GM06990 (cell line): ENCODE data around the gene KBTBD4.
A peak's percentile ranks its signal among the peaks of the same experiment; 100 is the strongest.

Experiments
- DNase-seq: peaks from one replicate; pipeline ENCODE4 v3.0.0-alpha.2; 2011; ENCODE audit not compliant: insufficient read length; ENCODE audit errors: extremely low read depth
- H3K27me3 ChIP-seq: replicated peaks from 2 replicates; pipeline ENCODE4 v1.6.0; 2011; ENCODE audit warnings: low read length; ENCODE audit not compliant: control insufficient read depth, insufficient read depth
- H3K36me3 ChIP-seq: 2 replicates; pipeline ENCODE4 v1.5.1; 2011; ENCODE audit warnings: low read length; ENCODE audit not compliant: control insufficient read depth, insufficient read depth
- H3K4me3 ChIP-seq: replicated peaks from 2 replicates; pipeline ENCODE4 v1.5.1; 2011; ENCODE audit warnings: low read depth, mild to moderate bottlenecking, control low read depth, low read length
- TF ChIP-seq, protein P1 (sequence below): IDR thresholded peaks from 2 replicates; pipeline ENCODE4 v1.5.1; 2011; ENCODE audit warnings: low read length, control low read depth, mild to moderate bottlenecking, inconsistent platforms; ENCODE audit not compliant: insufficient read depth, poor library complexity, severe bottlenecking

The KBTBD4 gene

DNA sequence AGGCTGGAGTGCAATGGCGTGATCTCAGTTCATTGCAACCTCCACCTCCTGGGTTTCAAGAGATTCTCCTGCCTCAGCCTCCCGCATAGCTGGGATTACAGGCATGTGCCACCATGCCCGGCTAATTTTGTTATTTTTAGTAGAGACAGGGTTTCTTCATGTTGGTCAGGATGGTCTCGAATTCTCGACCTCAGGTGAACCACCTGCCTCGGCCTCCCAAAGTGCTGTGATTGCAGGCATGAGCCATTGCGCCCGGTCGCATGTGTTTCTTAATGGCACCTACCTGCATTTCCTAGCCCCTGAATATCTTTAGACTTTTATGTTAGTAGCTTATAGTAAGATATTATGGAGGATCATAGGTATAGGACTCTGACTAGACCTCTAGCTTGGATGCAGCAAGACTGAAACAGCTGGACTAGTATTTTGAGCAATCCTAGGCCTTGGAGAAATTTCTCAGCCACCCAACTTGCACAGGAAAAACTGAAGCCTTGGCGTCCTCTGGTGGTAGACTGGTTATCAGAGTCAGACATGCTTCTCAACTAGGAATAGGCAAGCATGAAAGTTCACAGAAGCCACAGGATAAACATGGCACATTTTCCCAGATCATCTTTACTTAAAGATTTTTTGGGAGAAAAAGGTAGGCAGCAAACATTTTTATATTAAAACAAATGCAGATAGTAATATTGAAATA lies 38.1 kb upstream of the KBTBD4 start:
- Histone ChIP-seq H3K36me3 (peaks cover 4% of the 10 kb centered on the region), H3K27me3 (no peaks in the 10 kb centered on the region), H3K4me3 (no peak overlapping the region)
- DNase-seq: no peak
- TF ChIP-seq, protein P1, sequence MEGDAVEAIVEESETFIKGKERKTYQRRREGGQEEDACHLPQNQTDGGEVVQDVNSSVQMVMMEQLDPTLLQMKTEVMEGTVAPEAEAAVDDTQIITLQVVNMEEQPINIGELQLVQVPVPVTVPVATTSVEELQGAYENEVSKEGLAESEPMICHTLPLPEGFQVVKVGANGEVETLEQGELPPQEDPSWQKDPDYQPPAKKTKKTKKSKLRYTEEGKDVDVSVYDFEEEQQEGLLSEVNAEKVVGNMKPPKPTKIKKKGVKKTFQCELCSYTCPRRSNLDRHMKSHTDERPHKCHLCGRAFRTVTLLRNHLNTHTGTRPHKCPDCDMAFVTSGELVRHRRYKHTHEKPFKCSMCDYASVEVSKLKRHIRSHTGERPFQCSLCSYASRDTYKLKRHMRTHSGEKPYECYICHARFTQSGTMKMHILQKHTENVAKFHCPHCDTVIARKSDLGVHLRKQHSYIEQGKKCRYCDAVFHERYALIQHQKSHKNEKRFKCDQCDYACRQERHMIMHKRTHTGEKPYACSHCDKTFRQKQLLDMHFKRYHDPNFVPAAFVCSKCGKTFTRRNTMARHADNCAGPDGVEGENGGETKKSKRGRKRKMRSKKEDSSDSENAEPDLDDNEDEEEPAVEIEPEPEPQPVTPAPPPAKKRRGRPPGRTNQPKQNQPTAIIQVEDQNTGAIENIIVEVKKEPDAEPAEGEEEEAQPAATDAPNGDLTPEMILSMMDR: peak; percentile 78

DNA sequence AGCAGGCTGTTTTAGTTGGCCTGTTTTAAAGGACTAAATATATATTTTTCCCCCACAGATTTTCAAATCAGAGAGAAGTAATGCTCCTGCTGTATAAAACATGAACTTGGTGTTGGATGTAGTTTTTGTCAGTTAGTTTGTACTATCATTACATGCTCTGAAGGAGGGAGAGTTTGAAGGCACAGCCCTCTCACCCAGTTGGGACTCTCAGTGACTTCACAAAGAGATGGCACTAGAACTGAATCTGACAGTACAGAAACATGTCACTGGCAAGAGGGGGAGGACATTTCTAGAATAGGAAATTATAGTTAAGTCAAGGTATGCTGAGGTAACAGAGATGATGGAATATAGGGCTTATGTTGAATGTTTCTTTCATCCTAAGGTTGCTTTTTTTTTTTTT lies 36.5 kb upstream of the KBTBD4 start:
- DNase-seq: no peak
- Histone ChIP-seq H3K36me3 (peaks cover 2% of the 10 kb centered on the region; the same call in 1 of the 2 replicates), H3K4me3 (no peak overlapping the region), H3K27me3 (no peaks in the 10 kb centered on the region)
- TF ChIP-seq, protein P1: no peak

DNA sequence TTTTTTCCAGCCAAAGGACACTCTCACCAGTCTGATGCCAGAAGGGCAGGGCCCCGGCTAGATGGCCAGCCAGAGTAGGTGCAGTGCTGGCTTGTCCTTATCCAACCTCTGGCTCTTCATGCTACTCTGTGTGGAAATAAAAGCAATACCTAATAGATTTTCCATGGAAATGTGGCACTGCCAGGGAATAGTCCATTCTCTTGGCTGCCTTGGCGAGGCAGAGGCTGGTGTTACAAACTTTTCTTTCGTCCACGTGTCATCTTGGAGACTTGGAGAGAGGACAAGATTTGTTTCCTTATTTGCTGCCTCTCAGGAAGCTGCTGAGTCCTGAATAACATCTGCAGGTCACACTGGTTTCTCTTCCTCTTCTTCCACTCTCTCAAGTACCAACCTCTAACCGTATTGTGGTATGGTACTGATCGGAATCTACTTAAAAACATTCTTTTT lies 32.6 kb upstream of the KBTBD4 start:
- TF ChIP-seq, protein P1: no peak
- Histone ChIP-seq H3K4me3 (no peak overlapping the region), H3K27me3 (no peaks in the 10 kb centered on the region), H3K36me3 (no peaks in the 10 kb centered on the region; the same call in 1 of the 2 replicates)
- DNase-seq: no peak

DNA sequence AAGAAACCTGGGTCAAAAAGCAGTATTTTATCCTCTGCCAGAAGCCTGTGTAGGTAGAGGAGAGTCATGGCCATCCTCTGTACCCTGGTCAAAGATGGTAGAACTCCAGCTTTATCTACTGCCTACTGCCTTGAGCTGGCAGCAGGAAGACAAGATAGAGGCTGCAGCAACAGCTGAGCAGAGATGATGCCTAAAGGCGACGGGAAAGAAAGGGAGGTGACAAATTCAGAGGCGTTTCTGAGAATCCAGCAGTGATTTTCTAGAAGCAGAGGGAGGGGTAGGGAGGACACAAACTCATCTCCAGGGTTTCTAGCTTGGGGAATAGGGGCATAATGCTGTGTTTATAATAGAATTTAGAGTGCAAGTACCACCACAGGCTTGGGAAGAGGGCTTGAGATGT lies 30.9 kb upstream of the KBTBD4 start:
- TF ChIP-seq, protein P1: no peak
- DNase-seq: no peak
- no peaks in the 10 kb centered on the region for H3K27me3 ChIP-seq
- no peaks in the 10 kb centered on the region for H3K36me3 ChIP-seq
- no peak overlapping the region for H3K4me3 ChIP-seq

DNA sequence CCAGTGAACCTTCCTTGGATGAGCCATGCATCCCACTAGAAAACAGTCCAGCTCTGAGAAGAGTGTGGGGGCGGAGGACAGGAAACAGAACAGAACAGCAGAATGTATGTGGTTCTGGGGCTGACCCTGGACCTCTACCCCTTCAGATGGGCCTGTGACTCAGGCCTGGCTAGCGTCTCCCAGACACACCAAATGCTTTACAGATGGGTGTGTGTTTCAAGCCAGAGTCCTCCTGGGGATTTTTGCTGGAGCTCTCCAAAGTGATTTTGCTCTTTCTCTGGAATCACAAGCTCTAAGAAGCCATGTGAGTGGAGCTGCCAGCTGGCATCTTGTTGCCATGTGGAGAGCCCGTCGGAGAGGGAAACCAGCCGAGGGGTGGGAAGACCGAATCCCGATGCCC lies 28.6 kb upstream of the KBTBD4 start:
- Histone ChIP-seq H3K36me3 (no peaks in the 10 kb centered on the region), H3K4me3 (no peak overlapping the region), H3K27me3 (no peaks in the 10 kb centered on the region)
- no peak for DNase-seq
- TF ChIP-seq, protein P1: no peak
